HG02852 (cell line): ENCODE data around the gene RASA2.
A peak's percentile ranks its signal among the peaks of the same experiment; 100 is the strongest.
"Not testable (repeated sequence)": the region's sequence is repeated elsewhere in the genome, so short reads cannot be mapped to it uniquely, and the experiment has no call there.

Experiments
- ATAC-seq: cut with Tn5 transposase; IDR thresholded peaks from one replicate; pipeline ENCODE4 v1.9.1; 2021; ENCODE audit warnings: mild to moderate bottlenecking, moderate library complexity; ENCODE audit not compliant: unreplicated experiment

RASA2 gene

GRCh38 chr3:141561426-141562034 lies 74.7 kb downstream of the RASA2 start:
- no peak for ATAC-seq

- ATAC-seq: no peak
These were observed 77.4 kb downstream of the RASA2 start for GRCh38 chr3:141564241-141564640.

GRCh38 chr3:141570068-141570467 lies 83.2 kb downstream of the RASA2 start:
- no peak for ATAC-seq

GRCh38 chr3:141575879-141576743 lies 89.3 kb downstream of the RASA2 start:
- ATAC-seq: peak; percentile 56

GRCh38 chr3:141576744-141577052 lies 89.9 kb downstream of the RASA2 start:
- no peak for ATAC-seq

GRCh38 chr3:141578202-141578973 lies 91.6 kb downstream of the RASA2 start:
- ATAC-seq: no peak

- ATAC-seq: no peak
These were observed 107.5 kb downstream of the RASA2 start for GRCh38 chr3:141594357-141594756.

GRCh38 chr3:141597931-141598330 lies 111.1 kb downstream of the RASA2 start:
- no peak for ATAC-seq

GRCh38 chr3:141600331-141600730 lies 113.5 kb downstream of the RASA2 start:
- ATAC-seq: no peak

GRCh38 chr3:141602706-141603105 lies 115.9 kb downstream of the RASA2 start:
- no peak for ATAC-seq

GRCh38 chr3:141603473-141604035 lies 116.7 kb downstream of the RASA2 start:
- no peak for ATAC-seq

GRCh38 chr3:141605883-141606282 lies 119.1 kb downstream of the RASA2 start:
- no peak for ATAC-seq

GRCh38 chr3:141608438-141608837 lies 121.6 kb downstream of the RASA2 start:
- no peak for ATAC-seq

GRCh38 chr3:141610939-141611338 lies 124.1 kb downstream of the RASA2 start:
- no peak for ATAC-seq

GRCh38 chr3:141618103-141618910 lies 131.5 kb downstream of the RASA2 start:
- no peak for ATAC-seq

- no peak for ATAC-seq
These were observed 132.1 kb downstream of the RASA2 start for GRCh38 chr3:141618938-141619337.

- no peak for ATAC-seq
These were observed 132.6 kb downstream of the RASA2 start for GRCh38 chr3:141619450-141619849.

GRCh38 chr3:141623691-141624090 lies 136.9 kb downstream of the RASA2 start:
- no peak for ATAC-seq

- ATAC-seq: no peak
These were observed 138.7 kb downstream of the RASA2 start for GRCh38 chr3:141625506-141625905.

GRCh38 chr3:141628334-141628733 lies 141.5 kb downstream of the RASA2 start:
- ATAC-seq: not testable (repeated sequence)
